GM18907 (cell line): ENCODE measurements around the gene ARL4C.

Experiments
- ATAC-seq: cut with Tn5 transposase; IDR thresholded peaks from one replicate; pipeline ENCODE4 v1.9.1; 2021; ENCODE audit warnings: mild to moderate bottlenecking, moderate library complexity; ENCODE audit not compliant: unreplicated experiment

ARL4C gene

GRCh38 chr2:234496835-234497593 is at the start of gene ARL4C:
Gene ARL4C (minus strand): TSS chr2:234497081. CDS start chr2:234496586, 495 bp downstream.
- peak; percentile 36 for ATAC-seq

- ATAC-seq, result peak; percentile 74
Measured at GRCh38 chr2:234544659-234545611, 48.1 kb upstream of the ARL4C start.

- no peak for ATAC-seq
Measured at GRCh38 chr2:234542742-234543141, 45.9 kb upstream of the ARL4C start.

- ATAC-seq, result no peak
Measured at GRCh38 chr2:234537929-234538328, 41.0 kb upstream of the ARL4C start.

- no peak for ATAC-seq
Measured at GRCh38 chr2:234536178-234536965, 39.5 kb upstream of the ARL4C start.

- ATAC-seq, result no peak
Measured at GRCh38 chr2:234535464-234535863, 38.6 kb upstream of the ARL4C start.

GRCh38 chr2:234534515-234534914 is 37.6 kb upstream of the ARL4C start:
- no peak for ATAC-seq

- no peak for ATAC-seq
Measured at GRCh38 chr2:234533626-234534025, 36.7 kb upstream of the ARL4C start.

- no peak for ATAC-seq
Measured at GRCh38 chr2:234528410-234529148, 31.7 kb upstream of the ARL4C start.

GRCh38 chr2:234526711-234527110 is 29.8 kb upstream of the ARL4C start:
- no peak for ATAC-seq

GRCh38 chr2:234521536-234521935 is 24.7 kb upstream of the ARL4C start:
- no peak for ATAC-seq

GRCh38 chr2:234518986-234519642 is 22.2 kb upstream of the ARL4C start:
- no peak for ATAC-seq

- no peak for ATAC-seq
Measured at GRCh38 chr2:234517971-234518370, 21.1 kb upstream of the ARL4C start.

GRCh38 chr2:234514873-234515638 is 18.2 kb upstream of the ARL4C start:
- ATAC-seq, result no peak

- no peak for ATAC-seq
Measured at GRCh38 chr2:234514099-234514498, 17.2 kb upstream of the ARL4C start.

- ATAC-seq, result no peak
Measured at GRCh38 chr2:234512884-234513669, 16.2 kb upstream of the ARL4C start.

- no peak for ATAC-seq
Measured at GRCh38 chr2:234502919-234503285, 6.0 kb upstream of the ARL4C start.

- no peak for ATAC-seq
Measured at GRCh38 chr2:234502285-234502918, 5.5 kb upstream of the ARL4C start.
